Activated CD4-positive, alpha-beta T cell treated with anti-CD3 and anti-CD28 coated beads, Interleukin-2, amount 50 U/mL, for 4 hours (primary cell): ENCODE measurements around the gene VDAC1.

Experiments
- DNase-seq, 2 experiments: peaks; one replicate each; pipeline ENCODE4 v3.0.0-alpha.2; 2020

The VDAC1 gene

GRCh38 chr5:133924221-133924920, 80.4 kb downstream of the VDAC1 start:
- DNase-seq: no peak

DNA sequence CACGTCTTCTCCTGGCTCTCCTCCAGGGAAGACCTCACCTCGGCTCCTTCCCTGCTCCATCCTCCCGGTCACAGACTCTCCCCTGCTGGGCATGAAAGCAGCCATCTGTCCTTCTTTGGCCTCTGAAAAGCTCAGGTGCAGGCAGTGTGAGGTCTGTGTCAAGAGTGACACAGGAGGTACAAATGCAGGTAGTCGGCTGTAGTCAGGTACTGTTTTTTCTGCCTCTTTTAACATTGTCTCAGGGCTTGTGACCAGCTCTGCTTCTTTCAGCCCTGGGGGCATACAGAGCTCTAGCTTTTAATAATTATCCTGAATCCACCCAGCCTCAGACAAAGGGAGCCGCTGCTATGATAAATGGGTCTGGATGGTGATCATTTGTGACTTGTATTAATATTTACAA, 82.8 kb downstream of the VDAC1 start:
- DNase-seq: no peak
